ENCODE results near the gene RALB. TPM values are rescaled to one million over a fixed set of nuclear protein-coding genes. Genes with fewer than 3 reads are reported as not detected.
A peak's percentile ranks its signal among the peaks of the same experiment; 100 is the strongest.
"Not testable (repeated sequence)": the region's sequence is repeated elsewhere in the genome, so short reads cannot be mapped to it uniquely, and the experiment has no call there.

RALB gene
- polyA plus RNA-seq, 3 donors from 2014 or later, result 47.7 to 55.1 (median 54.2) TPM

GRCh38 chr2:120254178-120254577 is 1.5 kb downstream of the RALB start:
- H3K4me1 Mint-ChIP-seq, result peaks cover 53 to 67% of the 10 kb centered on the region in 2 donors
- H3K27me3 Mint-ChIP-seq (ENCODE audit: low read depth in 3 of 3), result peaks cover 5 to 11% (median 11%) of the 10 kb centered on the region in 3 donors
- DNase-seq, result no peak
- H3K4me3 Mint-ChIP-seq, result peak overlapping the region; percentile 89 to 95 (median 92)
- H3K36me3 Mint-ChIP-seq, result peaks cover 4% of the 10 kb centered on the region in 3 donors
- H3K27ac Mint-ChIP-seq, result peak overlapping the region in 1 of 6 donors; percentile 44
- peaks cover 0 to 3% (median 0%) of the 10 kb centered on the region in 6 donors for H3K9me3 Mint-ChIP-seq

DNA sequence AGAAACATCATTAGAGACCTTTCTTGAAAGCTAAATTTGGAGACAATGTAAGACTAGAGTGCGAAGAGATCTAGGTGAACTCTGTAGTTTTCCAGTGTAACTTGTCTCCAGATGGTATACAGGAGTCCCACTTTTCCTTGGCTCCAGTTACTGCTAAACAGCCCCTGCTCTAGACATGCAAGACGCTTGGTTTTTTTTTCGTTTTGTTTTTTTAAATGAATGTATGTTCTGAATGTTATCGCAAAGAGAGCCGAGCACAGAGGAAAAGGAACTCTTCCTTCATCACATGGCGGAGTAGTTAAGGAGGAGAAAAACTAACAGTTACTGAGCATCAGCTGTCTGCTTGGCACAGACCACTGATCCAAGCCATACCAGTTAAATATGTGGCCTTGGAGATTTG is 2.4 kb downstream of the RALB start:
- no peak for DNase-seq
- H3K9me3 Mint-ChIP-seq, result peaks cover 0 to 3% (median 0%) of the 10 kb centered on the region in 6 donors

GRCh38 chr2:120255986-120256650 is 3.5 kb downstream of the RALB start:
- Mint-ChIP-seq H3K4me1 (peaks cover 53 to 67% of the 10 kb centered on the region in 2 donors), H3K9me3 (peaks cover 0 to 3% (median 0%) of the 10 kb centered on the region in 6 donors), H3K36me3 (peaks cover 4% of the 10 kb centered on the region in 3 donors), H3K4me3 (no peak overlapping the region), H3K27me3 (ENCODE audit: low read depth in 3 of 3) (peaks cover 5 to 11% (median 11%) of the 10 kb centered on the region in 3 donors), H3K27ac (peak overlapping the region in 3 of 6 donors; percentile 17 to 55 (median 34))
- DNase-seq, result no peak

More for the DNA sequence above, 2.4 kb downstream of the RALB start:
- Mint-ChIP-seq H3K4me3 (peak overlapping the region in 4 of 5 donors; percentile 22 to 92 (median 62)), H3K27ac (peak overlapping the region in 5 of 6 donors; percentile 0 to 44 (median 18)), H3K36me3 (peaks cover 4% of the 10 kb centered on the region in 3 donors), H3K4me1 (peaks cover 53 to 67% of the 10 kb centered on the region in 2 donors), H3K27me3 (ENCODE audit: low read depth in 3 of 3) (peaks cover 5 to 11% (median 11%) of the 10 kb centered on the region in 3 donors)

DNA sequence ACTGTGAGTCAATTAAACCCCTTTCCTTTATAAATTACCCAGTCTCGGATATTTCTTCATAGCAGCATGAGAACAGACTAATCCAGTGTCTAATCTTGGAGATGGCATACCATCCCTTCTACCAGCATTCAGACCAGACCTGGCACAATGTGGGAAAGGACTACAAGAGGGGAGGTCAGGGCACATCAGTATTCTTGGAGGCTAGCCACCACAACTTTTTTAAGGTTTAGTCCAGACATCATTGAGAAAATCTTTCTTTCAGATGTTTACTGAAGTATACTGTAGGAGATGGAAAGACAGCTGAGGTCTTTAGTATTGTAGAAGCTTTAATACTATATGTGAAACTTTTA is 4.0 kb downstream of the RALB start:
- H3K9me3 Mint-ChIP-seq, result peaks cover 0 to 3% (median 0%) of the 10 kb centered on the region in 6 donors
- H3K4me1 Mint-ChIP-seq, result peaks cover 52 to 65% of the 10 kb centered on the region in 2 donors
- H3K4me3 Mint-ChIP-seq, result no peak overlapping the region
- peaks cover 5 to 11% (median 11%) of the 10 kb centered on the region in 3 donors for H3K27me3 Mint-ChIP-seq (ENCODE audit: low read depth in 3 of 3)
- peak overlapping the region in 2 of 6 donors; percentile 34 to 55 for H3K27ac Mint-ChIP-seq
- no peak for DNase-seq
- peaks cover 4% of the 10 kb centered on the region in 3 donors for H3K36me3 Mint-ChIP-seq

DNA sequence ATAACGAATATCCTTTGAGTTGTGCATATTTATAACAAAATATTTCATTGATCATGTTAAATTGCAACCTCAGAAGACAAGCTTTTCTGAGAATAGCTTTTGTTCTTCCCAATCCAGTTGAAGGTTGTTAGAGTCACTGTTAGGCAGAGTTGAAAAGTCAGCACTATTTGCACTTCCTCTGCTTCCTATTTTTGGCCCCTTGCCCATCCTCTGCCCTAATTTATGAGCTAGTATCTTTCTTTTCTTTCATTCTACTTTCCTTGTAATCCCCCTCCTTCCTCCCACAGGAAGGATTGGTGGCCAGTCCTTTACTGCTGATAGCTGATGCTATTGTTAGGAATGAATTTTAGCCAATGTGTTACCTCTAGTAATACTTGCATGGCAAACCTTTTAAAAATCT is 4.9 kb downstream of the RALB start:
- Mint-ChIP-seq H3K27me3 (ENCODE audit: low read depth in 3 of 3) (peaks cover 1 to 8% (median 8%) of the 10 kb centered on the region in 3 donors), H3K4me1 (peaks cover 44 to 56% of the 10 kb centered on the region in 2 donors), H3K4me3 (no peak overlapping the region), H3K9me3 (peaks cover 0 to 3% (median 0%) of the 10 kb centered on the region in 6 donors), H3K27ac (peak overlapping the region in 1 of 6 donors; percentile 69), H3K36me3 (peaks cover 4% of the 10 kb centered on the region in 3 donors)
- no peak for DNase-seq

- peaks cover 0 to 3% (median 0%) of the 10 kb centered on the region in 6 donors for H3K9me3 Mint-ChIP-seq
Measured at GRCh38 chr2:120258196-120258595, 5.5 kb downstream of the RALB start.

DNA sequence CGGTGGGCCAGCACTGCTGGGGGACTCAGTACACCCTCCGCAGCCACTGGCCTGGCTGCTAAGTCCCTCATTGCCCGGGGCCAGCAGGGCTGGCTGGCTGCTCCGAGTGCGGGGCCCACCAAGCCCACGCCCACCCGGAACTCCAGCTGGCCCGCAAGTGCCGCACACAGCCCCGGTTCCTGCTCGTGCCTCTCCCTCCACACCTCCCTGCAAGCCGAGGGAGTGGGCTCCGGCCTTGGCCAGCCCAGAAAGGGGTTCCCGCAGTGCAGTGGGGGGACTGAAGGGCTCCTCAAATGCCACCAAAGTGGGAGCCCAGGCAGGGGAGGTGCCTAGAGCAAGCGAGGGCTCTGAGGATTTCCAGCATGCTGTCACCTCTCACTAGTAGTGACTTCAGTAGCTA is 7.3 kb downstream of the RALB start:
- not testable (repeated sequence) for H3K9me3 Mint-ChIP-seq; H3K36me3 Mint-ChIP-seq; H3K27ac Mint-ChIP-seq; H3K27me3 Mint-ChIP-seq (ENCODE audit: low read depth in 3 of 3); DNase-seq; H3K4me3 Mint-ChIP-seq
- peaks cover 32 to 44% of the 10 kb centered on the region in 2 donors for H3K4me1 Mint-ChIP-seq

More at GRCh38 chr2:120258196-120258595, 5.5 kb downstream of the RALB start:
- peaks cover 44 to 56% of the 10 kb centered on the region in 2 donors for H3K4me1 Mint-ChIP-seq
- no peak overlapping the region for H3K27ac Mint-ChIP-seq
- peaks cover 0 to 5% (median 5%) of the 10 kb centered on the region in 3 donors for H3K27me3 Mint-ChIP-seq (ENCODE audit: low read depth in 3 of 3)
- peak overlapping the region in 1 of 5 donors; percentile 17 for H3K4me3 Mint-ChIP-seq
- peaks cover 4% of the 10 kb centered on the region in 3 donors for H3K36me3 Mint-ChIP-seq
- no peak for DNase-seq

DNA sequence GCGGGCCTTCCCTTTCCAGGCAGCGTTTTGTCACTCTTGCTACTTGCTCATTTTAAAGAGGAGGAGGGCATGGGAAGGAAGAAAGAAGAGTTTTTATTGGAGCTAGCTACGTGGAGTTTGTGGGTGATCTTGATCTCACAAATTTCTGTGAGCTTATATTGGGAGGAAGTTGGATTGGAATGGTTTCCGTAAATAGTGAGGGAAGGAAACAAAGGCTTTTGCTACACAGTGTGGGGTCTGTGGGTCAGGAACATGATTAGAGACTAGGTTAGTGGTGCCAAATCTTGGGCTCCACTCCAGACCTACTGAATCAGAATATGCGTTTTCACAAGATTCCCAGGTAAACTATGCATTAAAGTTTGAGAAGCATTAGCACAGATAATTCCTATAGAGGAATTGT is 8.1 kb downstream of the RALB start:
- Mint-ChIP-seq H3K27me3 (ENCODE audit: low read depth in 3 of 3) (no peaks in the 10 kb centered on the region), H3K36me3 (peaks cover 4% of the 10 kb centered on the region in 3 donors), H3K4me1 (peaks cover 30 to 44% of the 10 kb centered on the region in 2 donors), H3K4me3 (no peak overlapping the region), H3K27ac (no peak overlapping the region), H3K9me3 (peaks cover 0 to 3% (median 0%) of the 10 kb centered on the region in 6 donors)
- no peak for DNase-seq

DNA sequence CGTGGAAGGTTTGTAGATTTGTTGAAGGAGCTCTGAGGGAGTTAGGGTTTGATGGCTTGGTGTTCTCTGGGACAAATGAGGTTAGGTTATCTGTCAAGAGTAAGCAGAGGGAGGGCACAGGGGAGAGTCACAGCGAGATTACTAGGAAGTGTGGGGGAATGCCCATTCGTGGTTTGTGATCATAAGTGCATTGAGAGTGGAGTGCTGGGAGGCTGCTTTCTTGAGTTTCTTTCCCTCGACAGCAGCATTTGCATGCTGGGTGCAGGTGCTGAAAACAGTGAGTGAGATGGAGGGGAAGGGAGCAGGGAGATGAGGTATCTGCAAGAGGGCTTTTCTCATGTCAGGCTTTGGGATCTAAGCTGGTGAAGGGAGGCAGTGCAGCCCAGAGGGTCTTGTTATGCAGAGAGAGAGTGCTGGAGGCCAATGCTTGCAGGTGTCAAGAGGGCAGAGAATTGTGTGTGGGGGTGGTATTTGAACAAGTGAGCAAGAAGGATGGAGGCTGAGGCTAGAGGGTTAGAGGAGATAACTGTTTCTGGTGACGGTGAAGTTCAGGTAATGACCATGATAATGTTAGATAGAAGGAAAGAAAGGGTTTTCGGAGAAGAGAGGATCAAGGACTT is 8.8 kb downstream of the RALB start:
- H3K9me3 Mint-ChIP-seq, result peaks cover 0 to 3% (median 0%) of the 10 kb centered on the region in 6 donors
- H3K27ac Mint-ChIP-seq, result no peak overlapping the region
- no peak for DNase-seq
- H3K27me3 Mint-ChIP-seq (ENCODE audit: low read depth in 3 of 3), result no peaks in the 10 kb centered on the region
- no peak overlapping the region for H3K4me3 Mint-ChIP-seq
- peaks cover 22 to 37% of the 10 kb centered on the region in 2 donors for H3K4me1 Mint-ChIP-seq
- H3K36me3 Mint-ChIP-seq, result peaks cover 4% of the 10 kb centered on the region in 3 donors

DNA sequence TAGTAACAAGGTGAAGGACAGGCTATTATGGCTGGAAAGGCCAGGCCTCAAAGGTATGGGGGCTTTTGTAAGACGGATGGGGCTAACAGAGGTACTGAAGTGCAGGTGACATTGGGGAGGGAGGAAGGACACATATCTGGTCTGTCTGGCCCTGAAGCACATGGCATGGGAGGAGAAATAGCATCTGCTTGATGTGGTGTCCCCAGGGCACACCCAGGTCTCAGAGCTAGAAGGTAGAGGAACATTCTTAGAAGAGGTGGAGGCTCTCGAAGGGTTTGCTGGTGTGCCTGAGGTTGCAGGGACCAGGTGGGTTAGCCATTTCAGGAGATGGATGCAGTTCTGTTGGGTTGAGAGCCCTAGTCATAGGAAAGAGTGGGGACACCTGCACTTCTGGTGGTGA is 9.5 kb downstream of the RALB start:
- H3K27me3 Mint-ChIP-seq (ENCODE audit: low read depth in 3 of 3), result no peaks in the 10 kb centered on the region
- H3K4me3 Mint-ChIP-seq, result no peak overlapping the region
- DNase-seq, result no peak
- H3K9me3 Mint-ChIP-seq, result peaks cover 0 to 3% (median 0%) of the 10 kb centered on the region in 6 donors
- peaks cover 23 to 31% of the 10 kb centered on the region in 2 donors for H3K4me1 Mint-ChIP-seq
- H3K36me3 Mint-ChIP-seq, result peaks cover 4% of the 10 kb centered on the region in 3 donors
- no peak overlapping the region for H3K27ac Mint-ChIP-seq

DNA sequence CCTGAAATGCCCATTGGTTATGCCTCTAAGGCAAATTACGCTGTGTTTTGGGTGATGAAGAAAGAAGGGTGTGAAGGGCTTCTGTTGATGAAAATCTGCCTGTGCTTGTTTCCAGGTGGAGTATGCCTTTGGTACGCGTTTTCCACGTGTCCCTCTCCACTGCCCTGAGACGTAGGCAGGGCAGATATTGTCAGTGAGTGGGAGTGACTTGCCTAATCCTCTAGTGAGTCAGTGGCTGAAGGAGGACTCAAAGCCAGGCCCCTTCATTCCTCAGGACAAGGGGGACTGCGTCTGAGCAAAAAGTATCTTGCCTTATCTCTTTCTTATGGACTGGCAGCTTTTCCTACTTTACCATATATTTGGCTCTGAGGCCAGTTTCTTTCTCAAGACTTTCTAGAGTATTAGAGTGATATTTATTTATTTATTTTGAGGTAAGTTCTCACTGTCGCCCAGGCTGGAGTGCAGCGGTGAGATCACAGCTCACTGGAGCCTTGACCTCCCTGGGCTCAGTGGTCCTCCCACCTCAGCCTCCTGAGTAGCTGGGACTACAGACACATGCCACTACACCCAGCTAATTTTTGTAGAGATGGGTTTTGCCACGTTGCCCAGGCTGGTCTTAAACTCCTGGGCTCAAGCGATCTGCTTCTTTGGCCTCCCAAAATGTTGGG is 10.2 kb downstream of the RALB start:
- peaks cover 4% of the 10 kb centered on the region in 3 donors for H3K36me3 Mint-ChIP-seq
- no peak for DNase-seq
- H3K27me3 Mint-ChIP-seq (ENCODE audit: low read depth in 3 of 3), result peaks cover 0 to 1% (median 0%) of the 10 kb centered on the region in 3 donors
- no peak overlapping the region for H3K27ac Mint-ChIP-seq
- peaks cover 19 to 23% of the 10 kb centered on the region in 2 donors for H3K4me1 Mint-ChIP-seq
- H3K4me3 Mint-ChIP-seq, result no peak overlapping the region
- peaks cover 0 to 3% (median 0%) of the 10 kb centered on the region in 6 donors for H3K9me3 Mint-ChIP-seq

DNA sequence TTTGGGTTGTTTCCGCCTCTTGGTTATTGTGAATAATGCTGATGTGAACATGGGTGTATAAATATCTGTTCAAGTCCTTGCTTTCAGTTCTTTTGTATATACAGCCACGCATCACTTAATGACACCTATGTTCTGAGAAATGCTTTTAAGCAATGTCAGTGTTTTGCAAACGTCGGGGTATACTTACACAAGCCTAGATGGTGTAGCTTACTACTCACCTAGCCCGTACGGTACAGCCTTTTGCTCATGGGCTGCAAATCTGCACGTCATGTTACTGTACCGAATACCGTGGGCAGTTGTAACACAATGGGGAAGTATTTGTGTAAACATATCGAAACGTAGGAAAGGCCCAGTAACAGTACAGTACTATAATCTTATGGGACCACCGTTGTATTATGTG is 12.4 kb downstream of the RALB start:
- no peaks in the 10 kb centered on the region for H3K9me3 Mint-ChIP-seq
- peaks cover 0 to 1% (median 0%) of the 10 kb centered on the region in 3 donors for H3K27me3 Mint-ChIP-seq (ENCODE audit: low read depth in 3 of 3)
- H3K4me1 Mint-ChIP-seq, result peaks cover 20 to 25% of the 10 kb centered on the region in 2 donors
- peaks cover 0 to 4% (median under 1%) of the 10 kb centered on the region in 3 donors for H3K36me3 Mint-ChIP-seq
- H3K4me3 Mint-ChIP-seq, result no peak overlapping the region
- DNase-seq, result no peak
- no peak overlapping the region for H3K27ac Mint-ChIP-seq

DNA sequence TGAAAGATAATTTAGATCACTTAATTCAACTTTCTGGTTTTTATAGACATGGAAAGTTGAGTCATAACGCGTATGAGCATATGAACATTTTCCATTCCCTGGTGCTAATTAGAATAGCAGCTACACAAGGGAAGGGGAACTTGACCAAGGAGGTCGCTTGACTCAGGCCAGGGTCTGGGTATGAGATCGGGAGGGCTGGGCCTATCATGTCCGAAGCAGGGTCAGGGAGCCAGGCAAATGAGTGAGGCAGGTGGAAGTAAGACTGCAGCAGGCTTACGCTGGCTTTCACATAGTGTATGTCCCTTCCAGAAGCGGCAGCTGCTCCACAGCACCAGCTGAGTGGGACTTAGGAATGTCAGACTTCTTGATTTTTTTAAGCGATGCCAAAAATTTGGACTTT is 14.7 kb downstream of the RALB start:
- Mint-ChIP-seq H3K36me3 (peaks cover 0 to 4% (median 4%) of the 10 kb centered on the region in 3 donors), H3K4me3 (no peak overlapping the region), H3K9me3 (no peaks in the 10 kb centered on the region), H3K27ac (no peak overlapping the region), H3K27me3 (ENCODE audit: low read depth in 3 of 3) (peaks cover 0 to 1% (median 0%) of the 10 kb centered on the region in 3 donors), H3K4me1 (peaks cover 21 to 47% of the 10 kb centered on the region in 2 donors)
- no peak for DNase-seq

Measured in immature natural killer cell (primary cell).